ENCODE data around the gene KDM4D.

DNA sequence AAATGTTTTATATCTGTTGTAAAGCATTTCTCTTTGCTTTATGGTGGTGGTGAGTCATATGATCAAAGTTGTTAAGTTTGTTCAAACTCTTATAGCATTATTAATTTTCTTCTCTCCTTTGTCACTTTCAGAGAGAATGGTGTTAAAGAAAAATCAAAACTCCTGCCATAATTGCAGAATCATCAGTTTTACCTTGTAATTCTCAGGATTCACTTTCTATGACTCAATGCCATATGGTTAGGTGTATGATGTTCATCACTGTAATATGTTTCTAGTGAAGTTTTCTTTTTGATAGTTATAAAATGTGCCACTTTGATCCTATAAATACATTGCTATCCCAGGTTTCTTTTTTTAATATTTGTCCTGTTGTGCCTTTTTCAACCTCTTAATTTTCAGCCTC is 37.9 kb downstream of the KDM4D start:
- TF ChIP-seq, protein P1, sequence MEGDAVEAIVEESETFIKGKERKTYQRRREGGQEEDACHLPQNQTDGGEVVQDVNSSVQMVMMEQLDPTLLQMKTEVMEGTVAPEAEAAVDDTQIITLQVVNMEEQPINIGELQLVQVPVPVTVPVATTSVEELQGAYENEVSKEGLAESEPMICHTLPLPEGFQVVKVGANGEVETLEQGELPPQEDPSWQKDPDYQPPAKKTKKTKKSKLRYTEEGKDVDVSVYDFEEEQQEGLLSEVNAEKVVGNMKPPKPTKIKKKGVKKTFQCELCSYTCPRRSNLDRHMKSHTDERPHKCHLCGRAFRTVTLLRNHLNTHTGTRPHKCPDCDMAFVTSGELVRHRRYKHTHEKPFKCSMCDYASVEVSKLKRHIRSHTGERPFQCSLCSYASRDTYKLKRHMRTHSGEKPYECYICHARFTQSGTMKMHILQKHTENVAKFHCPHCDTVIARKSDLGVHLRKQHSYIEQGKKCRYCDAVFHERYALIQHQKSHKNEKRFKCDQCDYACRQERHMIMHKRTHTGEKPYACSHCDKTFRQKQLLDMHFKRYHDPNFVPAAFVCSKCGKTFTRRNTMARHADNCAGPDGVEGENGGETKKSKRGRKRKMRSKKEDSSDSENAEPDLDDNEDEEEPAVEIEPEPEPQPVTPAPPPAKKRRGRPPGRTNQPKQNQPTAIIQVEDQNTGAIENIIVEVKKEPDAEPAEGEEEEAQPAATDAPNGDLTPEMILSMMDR (IDR thresholded peaks at IDR 0.05), result no peak
- TF ChIP-seq EP300 (IDR thresholded peaks at IDR 0.05), result no peak

All from ovary (tissue), 3 donors.